Measurements from ENCODE around the gene ZEB1.

- no peak for TF ChIP-seq EZH2 (IDR thresholded peaks at IDR 0.05; ENCODE audit: borderline replicate concordance, low read length)
- TF ChIP-seq, protein P1, sequence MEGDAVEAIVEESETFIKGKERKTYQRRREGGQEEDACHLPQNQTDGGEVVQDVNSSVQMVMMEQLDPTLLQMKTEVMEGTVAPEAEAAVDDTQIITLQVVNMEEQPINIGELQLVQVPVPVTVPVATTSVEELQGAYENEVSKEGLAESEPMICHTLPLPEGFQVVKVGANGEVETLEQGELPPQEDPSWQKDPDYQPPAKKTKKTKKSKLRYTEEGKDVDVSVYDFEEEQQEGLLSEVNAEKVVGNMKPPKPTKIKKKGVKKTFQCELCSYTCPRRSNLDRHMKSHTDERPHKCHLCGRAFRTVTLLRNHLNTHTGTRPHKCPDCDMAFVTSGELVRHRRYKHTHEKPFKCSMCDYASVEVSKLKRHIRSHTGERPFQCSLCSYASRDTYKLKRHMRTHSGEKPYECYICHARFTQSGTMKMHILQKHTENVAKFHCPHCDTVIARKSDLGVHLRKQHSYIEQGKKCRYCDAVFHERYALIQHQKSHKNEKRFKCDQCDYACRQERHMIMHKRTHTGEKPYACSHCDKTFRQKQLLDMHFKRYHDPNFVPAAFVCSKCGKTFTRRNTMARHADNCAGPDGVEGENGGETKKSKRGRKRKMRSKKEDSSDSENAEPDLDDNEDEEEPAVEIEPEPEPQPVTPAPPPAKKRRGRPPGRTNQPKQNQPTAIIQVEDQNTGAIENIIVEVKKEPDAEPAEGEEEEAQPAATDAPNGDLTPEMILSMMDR (conservative IDR thresholded peaks at IDR 0.05 in 1 of 2, IDR thresholded peaks at IDR 0.05 in 1 of 2; ENCODE audit: extremely low read depth in 1 of 2, insufficient read depth in 1 of 2, low read depth in 1 of 2, low read length in 2 of 2): no peak
Observed at GRCh38 chr10:31476088-31476487, 157.1 kb downstream of the ZEB1 start.

Measured in mammary epithelial cell (primary cell).